Measurements from ENCODE around the gene GPR161.
"Not testable (repeated sequence)": the region's sequence is repeated elsewhere in the genome, so short reads cannot be mapped to it uniquely, and the experiment has no call there.

Gene GPR161

GRCh38 chr1:168161459-168161858 is 24.7 kb upstream of the GPR161 start:
- H3K36me3 Mint-ChIP-seq = peaks cover 14 to 24% of the 10 kb centered on the region in 2 donors
- H3K4me1 Mint-ChIP-seq = peaks cover 7 to 24% of the 10 kb centered on the region in 2 donors
- DNase-seq (no peak), ATAC-seq (replicated peaks) (no peak)
- no peak overlapping the region for H3K27ac Mint-ChIP-seq
- peaks cover 28% of the 10 kb centered on the region in 2 donors for H3K9me3 Mint-ChIP-seq
- no peak overlapping the region for H3K4me3 Mint-ChIP-seq
- H3K27me3 Mint-ChIP-seq = peaks cover 10 to 13% of the 10 kb centered on the region in 2 donors

GRCh38 chr1:168159979-168160378 is 23.2 kb upstream of the GPR161 start:
- Mint-ChIP-seq H3K36me3 (peaks cover 14 to 24% of the 10 kb centered on the region in 2 donors), H3K4me3 (no peak overlapping the region), H3K4me1 (peaks cover 7 to 20% of the 10 kb centered on the region in 2 donors), H3K27ac (no peak overlapping the region), H3K9me3 (peaks cover 30 to 34% of the 10 kb centered on the region in 2 donors), H3K27me3 (peaks cover 10 to 13% of the 10 kb centered on the region in 2 donors)
- ATAC-seq (replicated peaks) (no peak), DNase-seq (no peak)

GRCh38 chr1:168159251-168159650 is 22.5 kb upstream of the GPR161 start:
- H3K27me3 Mint-ChIP-seq = peaks cover 10 to 13% of the 10 kb centered on the region in 2 donors
- peaks cover 10 to 19% of the 10 kb centered on the region in 2 donors for H3K4me1 Mint-ChIP-seq
- peaks cover 33 to 39% of the 10 kb centered on the region in 2 donors for H3K9me3 Mint-ChIP-seq
- H3K27ac Mint-ChIP-seq = no peak overlapping the region
- ATAC-seq (replicated peaks) = no peak
- peaks cover 14 to 24% of the 10 kb centered on the region in 2 donors for H3K36me3 Mint-ChIP-seq
- DNase-seq = no peak
- no peak overlapping the region for H3K4me3 Mint-ChIP-seq

- peaks cover 10 to 17% of the 10 kb centered on the region in 2 donors for H3K27me3 Mint-ChIP-seq
- H3K27ac Mint-ChIP-seq = no peak overlapping the region
- H3K4me3 Mint-ChIP-seq = no peak overlapping the region
- peaks cover 14 to 24% of the 10 kb centered on the region in 2 donors for H3K36me3 Mint-ChIP-seq
- H3K9me3 Mint-ChIP-seq = peaks cover 35 to 39% of the 10 kb centered on the region in 2 donors
- ATAC-seq (replicated peaks) (no peak), DNase-seq (no peak)
- H3K4me1 Mint-ChIP-seq = peaks cover 3 to 8% of the 10 kb centered on the region in 2 donors
These were observed 20.9 kb upstream of the GPR161 start for GRCh38 chr1:168157638-168158037.

GRCh38 chr1:168155910-168156309 is 19.2 kb upstream of the GPR161 start:
- peaks cover 3 to 8% of the 10 kb centered on the region in 2 donors for H3K4me1 Mint-ChIP-seq

GRCh38 chr1:168154707-168155106 is 18.0 kb upstream of the GPR161 start:
- not testable (repeated sequence) for H3K4me3 Mint-ChIP-seq, H3K4me1 Mint-ChIP-seq, H3K27ac Mint-ChIP-seq, DNase-seq
- peaks cover 22 to 24% of the 10 kb centered on the region in 2 donors for H3K9me3 Mint-ChIP-seq
- peaks cover 10 to 12% of the 10 kb centered on the region in 2 donors for H3K27me3 Mint-ChIP-seq
- H3K36me3 Mint-ChIP-seq = peaks cover 7 to 15% of the 10 kb centered on the region in 2 donors
- peak; percentile 31 to 33 for ATAC-seq (replicated peaks)

More at GRCh38 chr1:168155910-168156309, 19.2 kb upstream of the GPR161 start:
- peaks cover 10 to 12% of the 10 kb centered on the region in 2 donors for H3K27me3 Mint-ChIP-seq
- no peak overlapping the region for H3K4me3 Mint-ChIP-seq
- DNase-seq (no peak), ATAC-seq (replicated peaks) (no peak)
- no peak overlapping the region for H3K27ac Mint-ChIP-seq
- H3K36me3 Mint-ChIP-seq = peaks cover 14 to 24% of the 10 kb centered on the region in 2 donors
- peaks cover 32 to 35% of the 10 kb centered on the region in 2 donors for H3K9me3 Mint-ChIP-seq

GRCh38 chr1:168151935-168152334 is 15.2 kb upstream of the GPR161 start:
- Mint-ChIP-seq H3K9me3 (peaks cover 7 to 12% of the 10 kb centered on the region in 2 donors), H3K36me3 (no peaks in the 10 kb centered on the region), H3K27ac (no peak overlapping the region), H3K4me3 (no peak overlapping the region), H3K27me3 (peaks cover 0 to 4% of the 10 kb centered on the region in 2 donors), H3K4me1 (peaks cover 3 to 22% of the 10 kb centered on the region in 2 donors)
- DNase-seq = no peak
- ATAC-seq (replicated peaks) = no peak

- no peaks in the 10 kb centered on the region for H3K36me3 Mint-ChIP-seq
- no peak overlapping the region for H3K27ac Mint-ChIP-seq
- H3K27me3 Mint-ChIP-seq = peaks cover 0 to 4% of the 10 kb centered on the region in 2 donors
- H3K4me1 Mint-ChIP-seq = peaks cover 7 to 36% of the 10 kb centered on the region in 2 donors
- no peak overlapping the region for H3K4me3 Mint-ChIP-seq
- H3K9me3 Mint-ChIP-seq = peaks cover 5 to 8% of the 10 kb centered on the region in 2 donors
- no peak for DNase-seq
- no peak for ATAC-seq (replicated peaks)
These were observed 13.6 kb upstream of the GPR161 start for GRCh38 chr1:168150283-168150682.

GRCh38 chr1:168148916-168149315 is 12.2 kb upstream of the GPR161 start:
- no peaks in the 10 kb centered on the region for H3K9me3 Mint-ChIP-seq
- H3K36me3 Mint-ChIP-seq = no peaks in the 10 kb centered on the region
- peaks cover 6 to 31% of the 10 kb centered on the region in 2 donors for H3K4me1 Mint-ChIP-seq
- H3K27ac Mint-ChIP-seq = no peak overlapping the region
- peak; percentile 47 to 52 for ATAC-seq (replicated peaks)
- peaks cover 0 to 2% of the 10 kb centered on the region in 2 donors for H3K27me3 Mint-ChIP-seq
- H3K4me3 Mint-ChIP-seq = no peak overlapping the region
- DNase-seq = no peak

- Mint-ChIP-seq H3K4me1 (peaks cover 6 to 31% of the 10 kb centered on the region in 2 donors), H3K27ac (no peak overlapping the region), H3K4me3 (peak overlapping the region in 1 of 2 donors; percentile 3), H3K27me3 (no peaks in the 10 kb centered on the region), H3K9me3 (no peaks in the 10 kb centered on the region), H3K36me3 (no peaks in the 10 kb centered on the region)
- ATAC-seq (replicated peaks) = no peak
- DNase-seq = no peak
These were observed 9.9 kb upstream of the GPR161 start for GRCh38 chr1:168146626-168147025.

- H3K9me3 Mint-ChIP-seq = no peaks in the 10 kb centered on the region
- no peak for DNase-seq
- peak overlapping the region in 1 of 2 donors; percentile 75 for H3K4me3 Mint-ChIP-seq
- H3K27me3 Mint-ChIP-seq = no peaks in the 10 kb centered on the region
- H3K36me3 Mint-ChIP-seq = no peaks in the 10 kb centered on the region
- H3K4me1 Mint-ChIP-seq = peaks cover 6 to 31% of the 10 kb centered on the region in 2 donors
- no peak overlapping the region for H3K27ac Mint-ChIP-seq
- no peak for ATAC-seq (replicated peaks)
These were observed 9.4 kb upstream of the GPR161 start for GRCh38 chr1:168146160-168146539.

- peak overlapping the region; percentile 75 for H3K27ac Mint-ChIP-seq
- H3K4me3 Mint-ChIP-seq = peak overlapping the region; percentile 71 to 75
- H3K9me3 Mint-ChIP-seq = no peaks in the 10 kb centered on the region
These were observed 8.7 kb upstream of the GPR161 start for GRCh38 chr1:168145184-168146159.

GRCh38 chr1:168141871-168142385 is 5.2 kb upstream of the GPR161 start:
- H3K36me3 Mint-ChIP-seq = peaks cover 3 to 4% of the 10 kb centered on the region in 2 donors
- ATAC-seq (replicated peaks) = no peak
- H3K9me3 Mint-ChIP-seq = no peaks in the 10 kb centered on the region
- H3K27ac Mint-ChIP-seq = no peak overlapping the region
- H3K27me3 Mint-ChIP-seq = peaks cover 5% of the 10 kb centered on the region in 2 donors
- peaks cover 18 to 26% of the 10 kb centered on the region in 2 donors for H3K4me1 Mint-ChIP-seq
- H3K4me3 Mint-ChIP-seq = no peak overlapping the region
- DNase-seq = no peak

More at GRCh38 chr1:168145184-168146159, 8.7 kb upstream of the GPR161 start:
- Mint-ChIP-seq H3K27me3 (no peaks in the 10 kb centered on the region), H3K4me1 (peaks cover 6 to 31% of the 10 kb centered on the region in 2 donors), H3K36me3 (no peaks in the 10 kb centered on the region)
- ATAC-seq (replicated peaks) (peak; percentile 99 to 100), DNase-seq (peak; percentile 82)

- DNase-seq (no peak), ATAC-seq (replicated peaks) (no peak)
- Mint-ChIP-seq H3K27me3 (peaks cover 17 to 23% of the 10 kb centered on the region in 2 donors), H3K36me3 (peaks cover 3 to 4% of the 10 kb centered on the region in 2 donors), H3K4me3 (no peak overlapping the region), H3K27ac (no peak overlapping the region), H3K9me3 (no peaks in the 10 kb centered on the region), H3K4me1 (peaks cover 23 to 26% of the 10 kb centered on the region in 2 donors)
These were observed 2.3 kb upstream of the GPR161 start for GRCh38 chr1:168139070-168139469.

Measured in stimulated activated naive B cell treated with anti-CD40 and anti-IgM and Interleukin-4, amounts not matched to agents 10 μg/mL and 1 μg/mL and 100 μg/mL, for 72 hours (primary cell).